Measurements from ENCODE around the gene SLC8B1. TPM values are rescaled to one million over a fixed set of nuclear protein-coding genes. Genes with fewer than 3 reads are reported as not detected.

The SLC8B1 gene
- total RNA-seq, 1 experiment from 2014 or later, result 30.9 TPM

DNA sequence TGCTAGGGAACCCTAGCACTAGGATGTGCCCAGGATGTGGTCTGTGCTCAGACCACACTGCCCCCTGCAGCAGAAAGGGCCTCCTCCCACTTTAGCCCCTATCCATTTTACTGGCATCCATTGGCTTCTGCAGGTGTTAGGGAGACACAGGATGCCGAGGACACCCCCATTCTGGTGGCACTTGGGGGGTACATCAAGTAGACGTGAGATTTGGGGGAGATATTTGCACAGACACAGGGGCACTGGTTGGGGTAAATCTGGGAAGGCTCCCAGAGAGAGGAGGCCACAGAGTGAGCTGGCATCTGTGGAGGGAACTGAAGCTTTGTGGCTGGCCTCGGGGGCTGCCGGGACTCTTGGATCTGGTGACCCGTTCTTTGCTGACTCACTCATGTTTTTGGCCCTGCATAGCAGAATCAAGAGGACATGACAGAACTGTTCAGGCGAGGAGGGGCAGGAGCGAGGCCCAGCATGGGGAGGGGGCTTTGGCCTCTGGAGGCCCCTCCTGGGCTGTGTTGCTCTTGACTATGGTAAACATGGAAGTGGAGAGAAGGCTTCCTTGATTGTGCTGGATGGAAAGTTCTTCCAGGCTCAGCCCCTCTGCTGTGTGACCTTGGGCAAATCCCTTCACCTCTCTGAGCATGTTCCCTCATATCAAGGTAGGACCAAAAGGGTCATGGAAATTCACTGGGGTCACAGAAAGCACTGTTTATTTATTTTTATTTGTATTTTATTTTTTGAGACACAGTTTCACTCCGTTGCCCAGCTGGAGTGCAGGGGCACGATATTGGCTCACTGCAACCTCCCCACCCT lies 25.2 kb upstream of the SLC8B1 start:
- no peak for ATAC-seq
- intact Hi-C loops (cut with micrococcal nuclease), result loop anchor here (2.0 kb wide), 1 partner anchor 25 kb away; the partner anchor contains the start of gene SLC8B1

More for the DNA sequence above, 25.2 kb upstream of the SLC8B1 start:
- Histone ChIP-seq H4K20me1 (ENCODE audit: insufficient read depth) (no peaks in the 10 kb centered on the region), H3K27me3 (ENCODE audit: insufficient read depth, low read length) (no peaks in the 10 kb centered on the region), H3K4me2 (ENCODE audit: low read length) (peak overlapping the region; percentile 95), H3K9me3 (ENCODE audit: control insufficient read depth in 1 of 2, insufficient read depth in 1 of 2, low read depth in 1 of 2, low read length in 2 of 2) (no peaks in the 10 kb centered on the region), H3K9me2 (ENCODE audit: insufficient read depth) (no peaks in the 10 kb centered on the region), H3K4me1 (ENCODE audit: control insufficient read depth in 1 of 2, insufficient read depth in 2 of 2, low read length in 2 of 2) (peaks cover 12 to 24% of the 10 kb centered on the region in 2 experiments), H3K4me3 (replicated peaks in 1 of 2; ENCODE audit: low read depth in 1 of 2, low read length in 2 of 2) (peak overlapping the region; percentile 88 to 95; a peak in 3 of 4 replicates), H2AFZ (ENCODE audit: low read depth, low read length, poor library complexity, severe bottlenecking) (no peak overlapping the region), H3K36me3 (ENCODE audit: control insufficient read depth in 1 of 2, insufficient read depth in 2 of 2, low read length in 2 of 2) (no peaks in the 10 kb centered on the region; a peak in 1 of 4 replicates), H3K9ac (ENCODE audit: low read length) (0 out of 2 replicates have a peak overlapping the region, but pooled peaks have one; percentile 85), H3K27ac (ENCODE audit: low read depth, low read length) (no peak overlapping the region), H3K79me2 (ENCODE audit: insufficient read depth, low read length) (peaks cover 24% of the 10 kb centered on the region)
- ChIA-PET CTCF (no interaction called here), RAD21 (ENCODE audit: low non-redundant PET in 1 of 2, low total read pairs in 2 of 2, uncharacterized antibody in 2 of 2, unreplicated experiment in 2 of 2) (no interaction called here), POLR2A (no interaction called here)
- TF ChIP-seq RAD21 (IDR thresholded peaks at IDR 0.05; ENCODE audit: low read depth) (peak; percentile 33; the same call in 1 of the 2 replicates), ZNF274 (IDR thresholded peaks at IDR 0.05; ENCODE audit: low read depth, low read length) (no peak)
- TF ChIP-seq, protein P1, sequence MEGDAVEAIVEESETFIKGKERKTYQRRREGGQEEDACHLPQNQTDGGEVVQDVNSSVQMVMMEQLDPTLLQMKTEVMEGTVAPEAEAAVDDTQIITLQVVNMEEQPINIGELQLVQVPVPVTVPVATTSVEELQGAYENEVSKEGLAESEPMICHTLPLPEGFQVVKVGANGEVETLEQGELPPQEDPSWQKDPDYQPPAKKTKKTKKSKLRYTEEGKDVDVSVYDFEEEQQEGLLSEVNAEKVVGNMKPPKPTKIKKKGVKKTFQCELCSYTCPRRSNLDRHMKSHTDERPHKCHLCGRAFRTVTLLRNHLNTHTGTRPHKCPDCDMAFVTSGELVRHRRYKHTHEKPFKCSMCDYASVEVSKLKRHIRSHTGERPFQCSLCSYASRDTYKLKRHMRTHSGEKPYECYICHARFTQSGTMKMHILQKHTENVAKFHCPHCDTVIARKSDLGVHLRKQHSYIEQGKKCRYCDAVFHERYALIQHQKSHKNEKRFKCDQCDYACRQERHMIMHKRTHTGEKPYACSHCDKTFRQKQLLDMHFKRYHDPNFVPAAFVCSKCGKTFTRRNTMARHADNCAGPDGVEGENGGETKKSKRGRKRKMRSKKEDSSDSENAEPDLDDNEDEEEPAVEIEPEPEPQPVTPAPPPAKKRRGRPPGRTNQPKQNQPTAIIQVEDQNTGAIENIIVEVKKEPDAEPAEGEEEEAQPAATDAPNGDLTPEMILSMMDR (IDR thresholded peaks at IDR 0.05 in 2 of 3, conservative IDR thresholded peaks at IDR 0.05 in 1 of 3; ENCODE audit: borderline replicate concordance in 1 of 3, insufficient read depth in 1 of 3, low read depth in 2 of 3, low read length in 2 of 3), result peak in 2 of 3 experiments; percentile 26 to 33; a peak in 3 of 6 replicates
- DNase-seq (ENCODE audit: low read depth, low spot score), result no peak
- TSS peak; percentile 51 for BruUV-seq (replicated peaks)
